Activated naive CD4-positive, alpha-beta T cell treated with anti-CD3 and anti-CD28 coated beads for 36 hours (primary cell): ENCODE results near the gene PDLIM3. TPM values are rescaled to one million over a fixed set of nuclear protein-coding genes. Genes with fewer than 3 reads are reported as not detected.
"Not testable (repeated sequence)": the region's sequence is repeated elsewhere in the genome, so short reads cannot be mapped to it uniquely, and the experiment has no call there.

Experiments used
- CTCF ChIA-PET: fragments of 350-600 bp; sonication (Branson Sonifier 250); formaldehyde crosslinking; loops from one replicate; lab custom pipeline; 2021; ENCODE audit warnings: antibody characterized with exemption; lab: Charles Lee
- DNase-seq: peaks from one replicate; pipeline ENCODE4 v3.0.0-alpha.2; 2020
- H3K27ac Mint-ChIP-seq: one replicate; pipeline ENCODE4 v1.8.0; 2021; ENCODE audit warnings: mild to moderate bottlenecking, mixed read lengths
- H3K27me3 Mint-ChIP-seq: one replicate; pipeline ENCODE4 v1.8.0; 2021; ENCODE audit warnings: low read depth, mixed read lengths
- H3K36me3 Mint-ChIP-seq: one replicate; pipeline ENCODE4 v1.8.0; 2021; ENCODE audit warnings: low read depth, mixed read lengths
- H3K4me1 Mint-ChIP-seq: one replicate; pipeline ENCODE4 v1.8.0; 2021; ENCODE audit warnings: low read depth, mixed read lengths
- H3K4me3 Mint-ChIP-seq: one replicate; pipeline ENCODE4 v1.8.0; 2021; ENCODE audit warnings: mild to moderate bottlenecking, moderate library complexity, mixed read lengths
- H3K9me3 Mint-ChIP-seq: one replicate; pipeline ENCODE4 v1.8.0; 2021; ENCODE audit warnings: mixed read lengths
- intact Hi-C: fragments of 100-400 bp; cut with micrococcal nuclease; formaldehyde crosslinking; loops from one replicate; pipeline ENCODE4 v1.15.1; 2023
- total RNA-seq, 2 experiments: library from RNA; stranded (reverse); gene quantifications; one replicate each; pipeline ENCODE4 v1.2.3, GENCODE V29; 2021

The PDLIM3 gene
- total RNA-seq, 2 experiments from 2014 or later: 0.25 TPM; not detected in 1

DNA sequence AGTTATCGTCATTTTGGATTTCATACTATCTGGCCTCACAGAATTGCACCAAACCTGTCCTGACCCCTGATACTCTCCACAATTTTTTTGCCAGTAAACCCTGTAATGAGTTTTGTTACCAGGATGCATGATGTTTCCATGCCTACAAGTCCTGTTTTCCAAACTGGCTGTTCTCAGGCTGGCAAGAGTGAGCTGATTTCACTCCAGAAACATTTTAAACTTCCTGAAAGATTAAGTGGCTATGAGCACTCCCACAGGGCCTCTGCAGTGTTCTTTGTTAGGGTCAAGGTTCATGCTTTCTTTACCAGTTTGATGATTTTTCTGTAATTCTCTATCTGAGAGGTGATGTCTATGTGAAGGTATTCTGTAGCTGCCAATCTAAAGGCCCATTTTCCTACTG is 31.7 kb upstream of the PDLIM3 start:
- Mint-ChIP-seq H3K27me3 (peaks cover 5% of the 10 kb centered on the region), H3K27ac (no peak overlapping the region), H3K9me3 (no peaks in the 10 kb centered on the region), H3K36me3 (no peaks in the 10 kb centered on the region), H3K4me1 (no peaks in the 10 kb centered on the region), H3K4me3 (no peak overlapping the region)
- intact Hi-C loops: loop anchor here (1.0 kb wide), 1 partner anchor 20 kb away; no protein-coding TSS in a partner anchor
- DNase-seq: no peak
- CTCF ChIA-PET: interaction anchor here (0.7 kb wide), 1 partner anchor 157 kb away, joined by 4 read pairs; no protein-coding TSS in a partner anchor

DNA sequence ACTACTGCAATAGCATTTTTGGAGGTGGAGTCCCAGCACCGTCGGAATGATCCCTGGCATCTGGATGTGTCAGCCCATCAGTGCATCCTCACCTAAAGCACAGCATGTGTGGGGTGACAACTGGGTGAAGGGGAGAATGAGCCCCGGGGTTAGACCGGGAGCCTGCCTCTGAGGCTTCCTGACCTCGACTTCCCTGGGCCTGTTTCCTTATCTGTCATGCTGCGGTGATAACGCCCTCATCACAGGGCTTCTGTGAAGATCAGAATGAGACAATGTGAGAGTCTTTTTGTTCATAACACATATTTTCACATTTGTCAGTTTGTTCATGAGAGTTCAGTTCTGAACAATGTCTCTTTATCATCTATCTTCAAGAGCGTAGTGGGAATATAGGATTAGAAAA is 31.1 kb upstream of the PDLIM3 start:
- CTCF ChIA-PET: no interaction called here
- no peak overlapping the region for H3K4me3 Mint-ChIP-seq
- no peaks in the 10 kb centered on the region for H3K36me3 Mint-ChIP-seq
- peaks cover 8% of the 10 kb centered on the region for H3K27me3 Mint-ChIP-seq
- peak; percentile 37 for DNase-seq
- H3K27ac Mint-ChIP-seq: no peak overlapping the region
- intact Hi-C loops: loop anchor here (1.0 kb wide), 1 partner anchor 21 kb away; no protein-coding TSS in a partner anchor
- H3K4me1 Mint-ChIP-seq: no peaks in the 10 kb centered on the region
- no peaks in the 10 kb centered on the region for H3K9me3 Mint-ChIP-seq

DNA sequence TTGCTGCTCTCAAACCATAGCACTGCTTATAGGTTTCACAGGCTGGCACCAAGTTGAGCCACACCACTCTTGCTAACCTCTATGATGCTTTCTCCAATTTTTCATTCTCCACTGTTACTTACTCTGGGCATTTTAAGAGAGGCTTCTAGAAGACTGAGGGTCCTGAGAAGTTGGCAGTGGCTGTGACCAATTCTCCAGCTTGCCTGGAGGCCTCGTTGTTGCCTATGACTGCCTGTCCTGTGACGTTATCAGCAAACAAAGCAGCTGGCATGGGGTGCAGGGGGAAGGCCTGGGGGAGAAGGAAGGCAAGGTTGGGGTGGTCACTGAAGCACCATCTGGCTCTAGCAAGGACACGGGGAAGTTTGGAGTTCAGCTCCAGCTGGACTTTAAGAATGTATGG is 30.4 kb upstream of the PDLIM3 start:
- DNase-seq: no peak
- Mint-ChIP-seq H3K36me3 (no peaks in the 10 kb centered on the region), H3K4me3 (no peak overlapping the region), H3K4me1 (no peaks in the 10 kb centered on the region), H3K9me3 (no peaks in the 10 kb centered on the region), H3K27me3 (peaks cover 8% of the 10 kb centered on the region), H3K27ac (no peak overlapping the region)
- CTCF ChIA-PET: interaction anchor here (0.7 kb wide), 1 partner anchor 32 kb away, joined by 3 read pairs; no protein-coding TSS in a partner anchor
- intact Hi-C loops: loop anchor here (1.0 kb wide), 1 partner anchor 22 kb away; no protein-coding TSS in a partner anchor

DNA sequence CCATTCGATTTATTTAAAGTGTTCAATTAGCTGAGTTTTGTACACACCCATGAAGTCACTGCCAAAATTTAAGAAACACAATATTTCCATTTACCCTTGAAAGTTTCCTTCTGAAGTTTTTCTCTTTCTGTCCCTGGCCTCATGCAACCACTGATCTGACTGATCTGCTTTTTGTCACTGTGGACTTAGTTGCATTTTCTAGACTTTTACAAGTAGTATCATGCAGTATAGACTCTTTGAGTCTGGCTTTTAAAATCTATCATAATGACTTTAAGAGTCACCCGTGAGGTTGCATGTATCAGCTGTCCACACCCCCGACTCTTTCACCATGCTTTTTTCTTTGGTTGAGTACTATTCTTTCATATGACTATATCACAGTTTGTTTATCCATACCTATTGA is 29.0 kb upstream of the PDLIM3 start:
- Mint-ChIP-seq H3K9me3 (no peaks in the 10 kb centered on the region), H3K36me3 (no peaks in the 10 kb centered on the region), H3K27ac (no peak overlapping the region), H3K4me1 (no peaks in the 10 kb centered on the region), H3K27me3 (peaks cover 14% of the 10 kb centered on the region), H3K4me3 (no peak overlapping the region)
- intact Hi-C loops: no loop called here
- DNase-seq: no peak
- CTCF ChIA-PET: interaction anchor here (0.6 kb wide), 1 partner anchor 28 kb away, joined by 3 read pairs; no protein-coding TSS in a partner anchor

DNA sequence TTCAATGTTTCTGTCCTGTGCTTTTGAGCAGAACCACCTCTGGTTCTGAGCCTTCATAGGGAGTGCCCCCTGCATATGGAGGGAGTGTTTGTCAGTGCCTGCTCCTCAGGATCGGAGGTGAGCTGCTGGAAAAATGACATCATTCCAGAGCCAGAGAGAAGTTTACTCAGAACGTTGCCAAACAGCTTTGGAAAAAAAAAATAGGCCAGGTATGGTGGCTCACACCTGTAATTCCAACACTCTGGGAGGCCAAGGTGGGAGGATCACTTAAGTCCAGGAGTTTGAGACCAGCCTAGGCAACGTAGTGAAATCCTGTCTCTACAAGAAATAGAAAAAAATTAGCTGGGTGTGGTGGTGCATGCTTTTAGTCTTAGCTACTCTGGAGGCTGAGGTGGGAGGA is 27.2 kb upstream of the PDLIM3 start:
- Mint-ChIP-seq H3K4me1 (no peaks in the 10 kb centered on the region), H3K27ac (no peak overlapping the region), H3K27me3 (peaks cover 30% of the 10 kb centered on the region), H3K36me3 (no peaks in the 10 kb centered on the region), H3K4me3 (no peak overlapping the region), H3K9me3 (no peaks in the 10 kb centered on the region)
- CTCF ChIA-PET: no interaction called here
- intact Hi-C loops: no loop called here
- DNase-seq: no peak

DNA sequence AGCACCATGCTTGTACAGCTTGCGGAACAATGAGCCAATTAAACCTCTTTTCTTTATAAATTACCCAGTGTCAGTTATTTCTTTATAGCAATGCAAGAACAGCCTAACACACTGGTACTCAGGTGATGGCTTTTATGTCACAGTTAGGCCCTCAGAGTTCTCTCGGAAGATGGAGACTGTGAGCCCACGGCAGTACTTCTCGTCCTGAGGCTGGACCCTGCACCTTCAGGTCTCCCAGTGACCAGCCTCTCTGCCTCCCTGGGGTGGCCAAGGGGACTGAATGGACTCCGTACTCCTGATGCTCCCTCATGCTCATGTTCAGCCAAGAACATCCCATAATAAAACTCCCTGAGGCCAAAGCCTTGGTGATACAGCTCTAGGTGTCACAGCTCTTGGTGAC is 25.0 kb upstream of the PDLIM3 start:
- Mint-ChIP-seq H3K4me1 (no peaks in the 10 kb centered on the region), H3K9me3 (no peaks in the 10 kb centered on the region), H3K36me3 (no peaks in the 10 kb centered on the region), H3K27me3 (peaks cover 43% of the 10 kb centered on the region), H3K4me3 (no peak overlapping the region), H3K27ac (no peak overlapping the region)
- no peak for DNase-seq
- CTCF ChIA-PET: no interaction called here
- intact Hi-C loops: no loop called here

DNA sequence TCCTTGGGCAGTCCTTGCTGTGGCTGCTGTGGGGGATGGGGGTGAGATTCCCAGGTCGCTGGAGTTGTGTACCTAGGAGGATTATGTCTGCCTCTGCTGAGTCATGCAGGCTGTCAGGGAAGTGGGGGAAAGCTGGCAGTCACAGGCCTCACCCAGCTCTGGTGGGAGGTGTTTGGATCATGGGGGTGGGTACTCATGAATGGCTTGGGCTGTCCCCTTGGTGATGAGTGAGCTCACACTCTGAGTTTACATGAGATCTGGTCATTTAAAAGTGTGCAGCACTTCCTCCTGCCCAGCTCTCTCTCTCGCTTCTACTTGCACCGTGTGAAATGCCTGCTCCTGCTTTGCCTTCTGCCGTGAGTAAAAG is 24.6 kb upstream of the PDLIM3 start:
- H3K4me1 Mint-ChIP-seq: no peaks in the 10 kb centered on the region
- H3K9me3 Mint-ChIP-seq: no peaks in the 10 kb centered on the region
- DNase-seq: no peak
- intact Hi-C loops: no loop called here
- no peak overlapping the region for H3K27ac Mint-ChIP-seq
- peaks cover 43% of the 10 kb centered on the region for H3K27me3 Mint-ChIP-seq
- no peaks in the 10 kb centered on the region for H3K36me3 Mint-ChIP-seq
- no peak overlapping the region for H3K4me3 Mint-ChIP-seq
- CTCF ChIA-PET: no interaction called here

DNA sequence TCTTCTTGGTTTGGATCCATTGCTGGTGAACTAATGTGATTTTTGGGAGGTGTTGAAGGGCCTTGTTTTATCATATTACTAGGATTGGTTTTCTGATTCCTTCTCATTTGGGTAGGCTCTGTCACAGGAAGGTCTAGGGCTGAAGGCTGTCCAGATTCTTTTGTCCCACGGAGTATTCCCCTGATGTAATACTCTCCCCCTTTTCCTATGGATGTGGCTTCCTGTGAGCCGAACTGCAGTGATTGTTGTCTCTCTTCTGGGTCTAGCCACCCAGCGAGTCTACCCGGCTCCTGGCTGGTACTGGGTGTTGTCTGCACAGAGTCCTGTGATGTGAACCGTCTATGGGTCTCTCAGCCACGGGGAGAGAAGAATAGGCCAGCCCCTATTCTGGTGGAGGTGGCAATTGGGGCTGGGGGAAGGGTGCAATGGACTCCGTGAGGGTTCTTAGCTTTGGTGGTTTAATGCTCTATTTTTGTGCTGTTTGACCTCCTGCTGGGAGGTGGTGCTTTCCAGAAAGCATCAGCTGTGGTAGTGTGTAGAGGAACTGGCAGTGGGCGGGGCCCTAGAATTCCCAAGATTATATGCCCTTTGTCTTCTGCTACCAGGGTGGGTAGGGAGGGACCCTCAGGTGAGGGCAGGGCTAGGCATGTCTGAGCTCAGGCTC is 24.1 kb upstream of the PDLIM3 start:
- H3K27ac Mint-ChIP-seq, H3K36me3 Mint-ChIP-seq, H3K9me3 Mint-ChIP-seq, H3K4me3 Mint-ChIP-seq, CTCF ChIA-PET, H3K4me1 Mint-ChIP-seq, intact Hi-C loops, DNase-seq: not testable (repeated sequence)
- peaks cover 43% of the 10 kb centered on the region for H3K27me3 Mint-ChIP-seq

DNA sequence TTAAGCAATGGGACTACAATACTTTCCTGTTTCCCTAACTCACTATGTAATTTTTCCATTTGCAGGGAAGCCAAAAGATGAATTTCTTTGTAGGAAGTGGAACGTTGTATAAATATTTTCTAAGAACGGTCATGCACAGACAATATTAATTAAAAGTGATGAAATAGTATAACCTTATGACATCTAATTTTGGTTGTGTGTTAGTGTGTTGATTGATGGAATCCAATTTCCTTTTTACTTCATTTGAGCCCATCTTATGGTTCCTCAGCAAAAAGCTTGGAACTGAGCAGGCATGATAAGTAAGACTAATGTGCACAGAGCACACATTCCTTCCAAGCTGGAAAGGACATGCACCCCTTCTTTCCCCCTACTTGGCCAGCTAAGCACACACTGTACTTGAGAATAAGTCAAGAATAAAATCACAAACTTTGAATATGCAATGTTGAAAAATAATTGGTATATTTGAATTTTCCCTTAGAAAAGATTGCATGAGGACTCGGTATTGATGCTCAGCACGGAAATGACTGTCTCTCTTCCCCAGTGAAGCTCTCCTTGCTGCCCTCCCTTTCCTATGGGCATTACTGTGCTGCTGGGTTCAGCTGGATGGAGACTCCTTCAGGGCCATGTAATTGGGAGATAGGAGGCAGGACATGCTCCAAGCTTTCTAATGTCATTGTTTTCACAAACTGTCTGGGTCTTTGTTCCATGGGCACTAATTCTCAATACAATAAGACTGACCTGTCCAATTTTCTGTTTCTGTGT is 19.2 kb upstream of the PDLIM3 start:
- CTCF ChIA-PET: interaction anchor here (0.7 to 1.1 kb wide), 2 partner anchors 24 to 28 kb away, joined by 3 read pairs; no protein-coding TSS in a partner anchor
- H3K36me3 Mint-ChIP-seq: no peaks in the 10 kb centered on the region
- intact Hi-C loops: no loop called here
- peaks cover 32% of the 10 kb centered on the region for H3K27me3 Mint-ChIP-seq
- no peaks in the 10 kb centered on the region for H3K9me3 Mint-ChIP-seq
- no peaks in the 10 kb centered on the region for H3K4me1 Mint-ChIP-seq
- no peak for DNase-seq
- no peak overlapping the region for H3K4me3 Mint-ChIP-seq
- H3K27ac Mint-ChIP-seq: no peak overlapping the region

DNA sequence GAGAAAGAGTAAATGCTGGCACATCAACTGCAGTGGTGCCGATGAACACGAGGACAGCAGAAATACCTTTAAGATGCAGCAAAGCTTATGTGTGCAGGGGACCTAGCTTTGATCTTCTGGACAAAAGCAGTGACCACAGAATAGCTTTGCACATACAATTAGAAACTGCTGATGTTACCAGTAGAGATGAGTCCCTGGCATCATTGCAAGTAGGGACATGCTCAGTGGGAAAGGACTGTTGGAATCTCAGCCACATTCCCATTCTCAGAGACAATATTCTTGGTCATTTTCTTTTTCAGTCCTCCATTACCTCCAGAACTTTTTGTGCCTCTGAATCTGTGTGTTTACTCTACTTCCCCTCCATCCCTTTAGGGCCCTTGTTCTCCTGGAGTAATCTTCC is 16.9 kb upstream of the PDLIM3 start:
- Mint-ChIP-seq H3K4me3 (no peak overlapping the region), H3K4me1 (no peaks in the 10 kb centered on the region), H3K36me3 (no peaks in the 10 kb centered on the region), H3K27ac (no peak overlapping the region), H3K9me3 (no peaks in the 10 kb centered on the region), H3K27me3 (peaks cover 15% of the 10 kb centered on the region)
- CTCF ChIA-PET: interaction anchor here (1.5 kb wide), 1 partner anchor 9 kb away, joined by 3 read pairs; no protein-coding TSS in a partner anchor
- intact Hi-C loops: no loop called here
- DNase-seq: no peak

DNA sequence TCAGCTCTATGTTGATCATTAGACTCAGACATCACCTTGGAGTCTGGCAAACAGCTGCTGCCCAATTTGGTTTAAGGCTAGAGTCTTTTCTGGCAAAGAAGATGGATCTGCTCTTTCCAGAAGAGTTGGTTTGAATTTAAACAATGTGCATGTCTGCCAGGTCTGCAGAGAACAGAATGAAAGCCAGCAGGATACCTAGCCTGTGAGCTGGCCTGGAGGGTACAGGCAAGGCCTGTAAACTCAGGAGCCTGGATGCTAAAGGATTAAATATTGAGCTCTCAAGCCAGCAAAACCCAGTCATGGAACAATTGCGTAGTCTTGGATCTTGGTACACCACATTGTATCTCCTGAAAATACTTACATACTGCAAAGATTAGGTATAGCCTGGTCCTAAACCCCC is 15.6 kb upstream of the PDLIM3 start:
- CTCF ChIA-PET: interaction anchor here (0.7 to 1.5 kb wide), 2 partner anchors 10 to 41 kb away, joined by 3 read pairs; no protein-coding TSS in a partner anchor
- intact Hi-C loops: no loop called here
- no peaks in the 10 kb centered on the region for H3K4me1 Mint-ChIP-seq
- no peaks in the 10 kb centered on the region for H3K36me3 Mint-ChIP-seq
- no peaks in the 10 kb centered on the region for H3K9me3 Mint-ChIP-seq
- no peak for DNase-seq
- H3K4me3 Mint-ChIP-seq: no peak overlapping the region
- peaks cover 6% of the 10 kb centered on the region for H3K27me3 Mint-ChIP-seq
- no peak overlapping the region for H3K27ac Mint-ChIP-seq

DNA sequence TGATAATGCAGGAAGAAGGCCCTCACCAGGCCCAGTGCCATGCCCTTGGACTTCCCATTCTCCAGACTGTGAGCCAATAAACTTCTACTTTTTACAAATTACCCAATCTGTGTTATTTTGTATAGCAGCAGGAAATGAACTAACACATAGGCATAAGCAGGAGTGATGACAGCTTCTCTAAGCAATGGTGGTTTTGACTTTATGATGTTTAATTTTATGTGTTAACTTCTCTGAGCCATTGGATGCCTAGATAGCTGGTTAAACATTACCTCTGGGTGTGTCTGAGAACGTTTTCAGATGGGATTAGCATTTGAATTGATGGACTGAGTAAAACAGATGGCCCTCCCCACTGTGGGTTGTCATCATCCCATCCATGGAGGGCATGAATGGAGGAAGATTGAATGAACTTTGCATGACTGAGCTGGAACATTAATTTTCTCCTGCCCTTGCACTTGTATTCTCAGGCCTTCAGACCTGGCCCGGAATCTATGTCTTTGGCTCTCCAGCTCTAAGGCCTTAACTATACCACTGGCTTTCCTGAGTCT is 13.9 kb upstream of the PDLIM3 start:
- Mint-ChIP-seq H3K9me3 (no peaks in the 10 kb centered on the region), H3K4me1 (no peaks in the 10 kb centered on the region), H3K36me3 (no peaks in the 10 kb centered on the region), H3K27me3 (peaks cover 3% of the 10 kb centered on the region), H3K4me3 (no peak overlapping the region), H3K27ac (no peak overlapping the region)
- no peak for DNase-seq
- CTCF ChIA-PET: no interaction called here
- intact Hi-C loops: no loop called here
